Dedifferentiated amniotic fluid mesenchymal stem cell (primary cell): ENCODE data around the gene AGAP1.
"Not testable (repeated sequence)": the region's sequence is repeated elsewhere in the genome, so short reads cannot be mapped to it uniquely, and the experiment has no call there.

ENCODE experiments used
- DNase-seq: peaks from one replicate; pipeline ENCODE4 v3.0.0-alpha.2; 2016; ENCODE audit errors: extremely low spot score

AGAP1 gene

GRCh38 chr2:236040600-236041328, 546.9 kb downstream of the AGAP1 start:
- no peak for DNase-seq

- no peak for DNase-seq
These were observed 547.8 kb downstream of the AGAP1 start for GRCh38 chr2:236041616-236042015.

GRCh38 chr2:236042087-236042486, 548.2 kb downstream of the AGAP1 start:
- no peak for DNase-seq

- no peak for DNase-seq
These were observed 550.3 kb downstream of the AGAP1 start for GRCh38 chr2:236044191-236044590.

- DNase-seq: no peak
These were observed 551.7 kb downstream of the AGAP1 start for GRCh38 chr2:236045251-236046235.

- DNase-seq: no peak
These were observed 552.9 kb downstream of the AGAP1 start for GRCh38 chr2:236046715-236047114.

- no peak for DNase-seq
These were observed 553.3 kb downstream of the AGAP1 start for GRCh38 chr2:236047176-236047575.

- DNase-seq: no peak
These were observed 554.2 kb downstream of the AGAP1 start for GRCh38 chr2:236047886-236048540.

GRCh38 chr2:236049981-236050380, 556.1 kb downstream of the AGAP1 start:
- DNase-seq: no peak

- no peak for DNase-seq
These were observed 557.5 kb downstream of the AGAP1 start for GRCh38 chr2:236051351-236051750.

- no peak for DNase-seq
These were observed 558.0 kb downstream of the AGAP1 start for GRCh38 chr2:236051806-236052205.

- DNase-seq: no peak
These were observed 558.4 kb downstream of the AGAP1 start for GRCh38 chr2:236052206-236052605.

- no peak for DNase-seq
These were observed 559.3 kb downstream of the AGAP1 start for GRCh38 chr2:236052926-236053821.

GRCh38 chr2:236054125-236054524, 560.3 kb downstream of the AGAP1 start:
- DNase-seq: no peak

GRCh38 chr2:236054621-236055305, 560.9 kb downstream of the AGAP1 start:
- DNase-seq: no peak

GRCh38 chr2:236055471-236055870, 561.6 kb downstream of the AGAP1 start:
- DNase-seq: no peak

GRCh38 chr2:236056141-236056540, 562.3 kb downstream of the AGAP1 start:
- DNase-seq: no peak

- no peak for DNase-seq
These were observed 563.5 kb downstream of the AGAP1 start for GRCh38 chr2:236057375-236057774.

GRCh38 chr2:236061497-236061896, 567.7 kb downstream of the AGAP1 start:
- no peak for DNase-seq

- DNase-seq: no peak
These were observed 568.1 kb downstream of the AGAP1 start for GRCh38 chr2:236061899-236062298.

GRCh38 chr2:236062806-236063205, 569.0 kb downstream of the AGAP1 start:
- DNase-seq: not testable (repeated sequence)
